SU-DHL-6 (cell line): ENCODE data around the gene CXorf38.

Source experiments
- H2AFZ ChIP-seq: fragments of 200-600 bp; sonication (generic); 2 replicates; pipeline ENCODE4 v1.6.1; 2014; ENCODE audit warnings: low read depth, mild to moderate bottlenecking, moderate library complexity, mixed read lengths, antibody characterized with exemption, low read length; ENCODE audit not compliant: severe bottlenecking
- H3F3A ChIP-seq: fragments of 200-600 bp; shearing (Covaris generic); 2 replicates; pipeline ENCODE4 v1.6.0; 2016; ENCODE audit warnings: antibody characterized with exemption, mild to moderate bottlenecking; ENCODE audit not compliant: insufficient read depth
- H3K27ac ChIP-seq: fragments of 200-600 bp; sonication (generic); 2 replicates; pipeline ENCODE4 v1.5.1; 2016; ENCODE audit warnings: low read depth, mild to moderate bottlenecking, low read length, moderate library complexity, mixed read lengths
- H3K27me3 ChIP-seq: fragments of 200-600 bp; sonication (generic), shearing (Covaris generic); 2 replicates; pipeline ENCODE4 v1.6.0; 2014; ENCODE audit warnings: mild to moderate bottlenecking, low read length
- H3K36me3 ChIP-seq: fragments of 200-600 bp; sonication (generic); 2 replicates; pipeline ENCODE4 v1.6.1; 2014; ENCODE audit warnings: mild to moderate bottlenecking, low read length, mixed read lengths
- H3K4me2 ChIP-seq: fragments of 300-600, 200-600 bp; shearing (Covaris generic), sonication (generic); 2 replicates; pipeline ENCODE4 v1.6.0; 2014; ENCODE audit warnings: low read length, low read depth, mild to moderate bottlenecking; ENCODE audit not compliant: poor library complexity, severe bottlenecking
- H3K4me3 ChIP-seq: fragments of 200-600 bp; sonication (generic); 2 replicates; pipeline ENCODE4 v1.5.1; 2014; ENCODE audit warnings: antibody characterized with exemption, low read length, mild to moderate bottlenecking, mixed read lengths; ENCODE audit not compliant: insufficient read depth, poor library complexity, severe bottlenecking
- H3K79me2 ChIP-seq: fragments of 200-600 bp; sonication (generic); 2 replicates; pipeline ENCODE4 v1.6.1; 2014; ENCODE audit warnings: mild to moderate bottlenecking, low read length, moderate library complexity; ENCODE audit not compliant: insufficient read depth
- H3K9ac ChIP-seq: fragments of 200-600 bp; sonication (generic); 2 replicates; pipeline ENCODE4 v1.7.0; 2014; ENCODE audit warnings: mild to moderate bottlenecking, low read length
- H3K9me2 ChIP-seq: fragments of 200-600 bp; sonication (generic); replicated peaks from 2 replicates; pipeline ENCODE4 v1.6.1; 2014; ENCODE audit warnings: low read length; ENCODE audit not compliant: insufficient read depth
- H3K9me3 ChIP-seq: fragments of 200-600 bp; sonication (generic); 2 replicates; pipeline ENCODE4 v1.6.1; 2014; ENCODE audit warnings: low read length, mixed read lengths; ENCODE audit not compliant: insufficient read depth
- H4K20me1 ChIP-seq: fragments of 200-600 bp; sonication (generic); 2 replicates; pipeline ENCODE4 v1.6.1; 2014; ENCODE audit warnings: low read depth, mild to moderate bottlenecking, antibody characterized with exemption, low read length, moderate library complexity, mixed read lengths
- EZH2phosphoT487 ChIP-seq: fragments of 200-600 bp; sonication (generic), shearing (Covaris generic); conservative IDR thresholded peaks from 2 replicates; pipeline ENCODE4 v1.6.1; 2018; ENCODE audit warnings: mild to moderate bottlenecking, antibody characterized with exemption, low read length, moderate library complexity, mixed read lengths
- TF ChIP-seq, protein P1 (sequence below): fragments of 200-600 bp; sonication (generic); IDR thresholded peaks from one replicate; pipeline ENCODE4 v1.5.1; 2017; ENCODE audit warnings: antibody characterized with exemption, mild to moderate bottlenecking, low read length, moderate library complexity; ENCODE audit not compliant: insufficient read depth, poor library complexity, severe bottlenecking

Gene CXorf38

GRCh38 chrX:40653535-40653934, 6.2 kb upstream of the CXorf38 start:
- Histone ChIP-seq H3K27me3 (no peaks in the 10 kb centered on the region), H3K36me3 (peaks cover 4% of the 10 kb centered on the region; the same call in 1 of the 2 replicates), H3K79me2 (no peaks in the 10 kb centered on the region), H4K20me1 (no peaks in the 10 kb centered on the region), H3K9me3 (no peaks in the 10 kb centered on the region), H3K9ac (no peak overlapping the region), H3K27ac (no peak overlapping the region), H3F3A (peaks cover 17% of the 10 kb centered on the region; the same call in 1 of the 2 replicates), H3K4me3 (no peak overlapping the region), H3K9me2 (no peaks in the 10 kb centered on the region), H3K4me2 (no peak overlapping the region), H2AFZ (no peak overlapping the region)
- no peak for TF ChIP-seq EZH2phosphoT487
- TF ChIP-seq, protein P1, sequence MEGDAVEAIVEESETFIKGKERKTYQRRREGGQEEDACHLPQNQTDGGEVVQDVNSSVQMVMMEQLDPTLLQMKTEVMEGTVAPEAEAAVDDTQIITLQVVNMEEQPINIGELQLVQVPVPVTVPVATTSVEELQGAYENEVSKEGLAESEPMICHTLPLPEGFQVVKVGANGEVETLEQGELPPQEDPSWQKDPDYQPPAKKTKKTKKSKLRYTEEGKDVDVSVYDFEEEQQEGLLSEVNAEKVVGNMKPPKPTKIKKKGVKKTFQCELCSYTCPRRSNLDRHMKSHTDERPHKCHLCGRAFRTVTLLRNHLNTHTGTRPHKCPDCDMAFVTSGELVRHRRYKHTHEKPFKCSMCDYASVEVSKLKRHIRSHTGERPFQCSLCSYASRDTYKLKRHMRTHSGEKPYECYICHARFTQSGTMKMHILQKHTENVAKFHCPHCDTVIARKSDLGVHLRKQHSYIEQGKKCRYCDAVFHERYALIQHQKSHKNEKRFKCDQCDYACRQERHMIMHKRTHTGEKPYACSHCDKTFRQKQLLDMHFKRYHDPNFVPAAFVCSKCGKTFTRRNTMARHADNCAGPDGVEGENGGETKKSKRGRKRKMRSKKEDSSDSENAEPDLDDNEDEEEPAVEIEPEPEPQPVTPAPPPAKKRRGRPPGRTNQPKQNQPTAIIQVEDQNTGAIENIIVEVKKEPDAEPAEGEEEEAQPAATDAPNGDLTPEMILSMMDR, result no peak

GRCh38 chrX:40652664-40653063, 5.3 kb upstream of the CXorf38 start:
- peaks cover 22% of the 10 kb centered on the region; the same call in 1 of the 2 replicates for H3F3A ChIP-seq
- H4K20me1 ChIP-seq, result no peaks in the 10 kb centered on the region
- no peak for TF ChIP-seq EZH2phosphoT487
- TF ChIP-seq, protein P1, result no peak
- H3K9ac ChIP-seq, result no peak overlapping the region
- peaks cover 4% of the 10 kb centered on the region; the same call in 1 of the 2 replicates for H3K36me3 ChIP-seq
- H3K4me3 ChIP-seq, result no peak overlapping the region
- no peaks in the 10 kb centered on the region for H3K9me2 ChIP-seq
- no peaks in the 10 kb centered on the region for H3K27me3 ChIP-seq
- H2AFZ ChIP-seq, result no peak overlapping the region
- H3K4me2 ChIP-seq, result no peak overlapping the region
- H3K9me3 ChIP-seq, result no peaks in the 10 kb centered on the region
- no peak overlapping the region for H3K27ac ChIP-seq
- H3K79me2 ChIP-seq, result no peaks in the 10 kb centered on the region

DNA sequence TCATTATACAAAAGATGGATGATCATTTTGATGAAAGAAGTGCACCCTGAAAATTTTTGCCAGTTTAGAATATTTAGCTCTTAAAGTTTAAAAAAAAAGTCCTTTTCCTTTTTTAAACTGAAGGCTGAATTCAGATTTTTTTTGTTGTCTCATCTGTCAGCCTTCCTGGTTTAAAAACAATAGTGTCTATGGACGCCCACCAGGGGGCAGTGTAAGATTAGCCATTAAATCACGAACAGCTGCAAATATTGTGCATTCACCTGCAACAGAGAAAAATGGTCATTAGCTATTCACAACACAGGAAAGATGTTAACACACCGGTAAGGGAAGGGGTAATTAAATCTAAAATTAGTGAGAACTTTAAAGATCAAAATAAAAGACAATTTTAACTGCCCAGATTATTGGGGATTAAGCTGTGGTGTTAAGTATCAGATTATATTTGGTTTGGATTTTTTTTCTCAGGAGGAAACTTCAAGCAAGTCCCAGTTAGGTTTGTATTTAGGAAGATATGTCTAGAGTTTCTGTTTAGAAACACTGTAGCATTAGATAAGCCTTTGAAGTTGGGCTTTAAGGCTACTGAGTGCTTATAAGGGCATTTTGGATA, 4.4 kb upstream of the CXorf38 start:
- Histone ChIP-seq H3K9me3 (no peaks in the 10 kb centered on the region), H3F3A (peaks cover 23% of the 10 kb centered on the region; the same call in 1 of the 2 replicates), H3K9ac (no peak overlapping the region), H4K20me1 (no peaks in the 10 kb centered on the region), H2AFZ (no peak overlapping the region), H3K36me3 (peaks cover 4% of the 10 kb centered on the region; the same call in 1 of the 2 replicates), H3K4me2 (no peak overlapping the region), H3K79me2 (peaks cover 3% of the 10 kb centered on the region), H3K9me2 (no peaks in the 10 kb centered on the region), H3K4me3 (no peak overlapping the region), H3K27ac (no peak overlapping the region), H3K27me3 (no peaks in the 10 kb centered on the region)
- no peak for TF ChIP-seq EZH2phosphoT487
- TF ChIP-seq, protein P1, result peak; percentile 30
